GM18907 (cell line): ENCODE results near the gene FAM163A.

Source experiments
- ATAC-seq: cut with Tn5 transposase; IDR thresholded peaks from one replicate; pipeline ENCODE4 v1.9.1; 2021; ENCODE audit warnings: mild to moderate bottlenecking, moderate library complexity; ENCODE audit not compliant: unreplicated experiment

Gene FAM163A

GRCh38 chr1:179750630-179751029 is 7.5 kb downstream of the FAM163A start:
- ATAC-seq = no peak

GRCh38 chr1:179753061-179753460 is 10.0 kb downstream of the FAM163A start:
- no peak for ATAC-seq

- ATAC-seq = no peak
Measured at GRCh38 chr1:179754041-179754624, 11.0 kb downstream of the FAM163A start.

GRCh38 chr1:179757933-179758332 is 14.8 kb downstream of the FAM163A start:
- no peak for ATAC-seq

GRCh38 chr1:179760521-179760920 is 17.4 kb downstream of the FAM163A start:
- no peak for ATAC-seq

GRCh38 chr1:179761296-179761695 is 18.2 kb downstream of the FAM163A start:
- no peak for ATAC-seq

- no peak for ATAC-seq
Measured at GRCh38 chr1:179761846-179762640, 19.0 kb downstream of the FAM163A start.

- ATAC-seq = no peak
Measured at GRCh38 chr1:179767177-179767581, 24.1 kb downstream of the FAM163A start.

- ATAC-seq = no peak
Measured at GRCh38 chr1:179767996-179768395, 24.9 kb downstream of the FAM163A start.

- ATAC-seq = no peak
Measured at GRCh38 chr1:179770887-179771502, 27.9 kb downstream of the FAM163A start.

- no peak for ATAC-seq
Measured at GRCh38 chr1:179773264-179773663, 30.2 kb downstream of the FAM163A start.

- ATAC-seq = no peak
Measured at GRCh38 chr1:179774000-179774399, 30.9 kb downstream of the FAM163A start.

GRCh38 chr1:179774566-179774965 is 31.5 kb downstream of the FAM163A start:
- ATAC-seq = no peak

- ATAC-seq = no peak
Measured at GRCh38 chr1:179775009-179775408, 31.9 kb downstream of the FAM163A start.

GRCh38 chr1:179776831-179777230 is 33.7 kb downstream of the FAM163A start:
- ATAC-seq = no peak

- no peak for ATAC-seq
Measured at GRCh38 chr1:179777731-179778130, 34.6 kb downstream of the FAM163A start.

GRCh38 chr1:179779645-179780272 is 36.7 kb downstream of the FAM163A start:
- no peak for ATAC-seq

- no peak for ATAC-seq
Measured at GRCh38 chr1:179781962-179782361, 38.9 kb downstream of the FAM163A start.

GRCh38 chr1:179785031-179785431 is 41.9 kb downstream of the FAM163A start:
- ATAC-seq = no peak

- no peak for ATAC-seq
Measured at GRCh38 chr1:179785728-179786127, 42.6 kb downstream of the FAM163A start.

- ATAC-seq = no peak
Measured at GRCh38 chr1:179786815-179787685, 44.0 kb downstream of the FAM163A start.
